ENCODE measurements around the gene CRIM1.

Gene CRIM1

DNA sequence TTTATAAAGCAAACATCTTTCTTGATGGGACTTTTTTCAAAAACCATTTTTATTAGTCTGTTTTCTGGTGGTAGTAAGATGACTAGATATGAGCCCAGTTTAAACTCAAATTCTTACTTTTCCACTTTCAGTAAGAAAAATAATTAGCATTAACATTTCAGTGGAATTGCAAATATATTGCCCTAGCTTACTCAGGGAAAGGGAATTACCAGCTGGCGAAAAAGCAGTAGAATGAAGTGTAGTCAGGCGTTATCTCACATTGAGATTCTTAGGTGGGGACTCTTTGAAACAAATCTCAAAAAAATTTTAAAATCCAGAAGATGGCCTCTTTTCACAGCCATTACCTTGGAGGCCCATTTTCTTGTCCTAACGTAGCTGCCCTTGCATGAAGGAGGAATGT is 65.8 kb downstream of the CRIM1 start:
- ChIA-PET CTCF (interaction anchor here (0.7 kb wide), 3 partner anchors 12 to 978 kb away, joined by 3 to 6 read pairs (median 4); no protein-coding TSS in a partner anchor), POLR2A (ENCODE audit: low non-redundant PET) (no interaction called here)
- DNase-seq (ENCODE audit: low spot score), result no peak
- no peak for TF ChIP-seq CTCF (conservative IDR thresholded peaks at IDR 0.05; ENCODE audit: low read depth)
- H3K27ac ChIP-seq, result no peak overlapping the region

DNA sequence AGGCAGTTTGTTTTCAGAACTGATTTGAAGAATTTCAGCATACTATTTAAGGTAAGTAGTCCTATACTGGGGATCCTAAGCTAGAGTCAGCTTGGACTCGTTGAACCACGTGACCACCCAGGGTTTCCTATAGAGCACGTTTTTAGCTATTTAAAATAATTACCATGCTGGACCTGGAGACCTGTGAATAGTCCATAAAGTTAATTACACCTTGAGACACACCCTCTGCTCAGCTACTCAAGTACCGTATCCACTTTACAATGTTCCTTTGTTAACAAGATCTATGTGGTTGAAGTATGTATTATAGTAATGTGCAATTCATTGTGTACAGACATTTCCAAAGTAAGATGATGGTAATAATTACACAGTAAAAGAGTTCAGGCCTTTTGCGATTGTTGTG is 67.6 kb downstream of the CRIM1 start:
- CTCF ChIA-PET, result interaction anchor here (0.6 to 0.7 kb wide), 2 partner anchors 67 to 123 kb away, joined by 3 to 4 read pairs; no protein-coding TSS in a partner anchor
- POLR2A ChIA-PET (ENCODE audit: low non-redundant PET), result no interaction called here
- H3K27ac ChIP-seq, result no peak overlapping the region
- no peak for TF ChIP-seq CTCF (conservative IDR thresholded peaks at IDR 0.05; ENCODE audit: low read depth)
- no peak for DNase-seq (ENCODE audit: low spot score)

DNA sequence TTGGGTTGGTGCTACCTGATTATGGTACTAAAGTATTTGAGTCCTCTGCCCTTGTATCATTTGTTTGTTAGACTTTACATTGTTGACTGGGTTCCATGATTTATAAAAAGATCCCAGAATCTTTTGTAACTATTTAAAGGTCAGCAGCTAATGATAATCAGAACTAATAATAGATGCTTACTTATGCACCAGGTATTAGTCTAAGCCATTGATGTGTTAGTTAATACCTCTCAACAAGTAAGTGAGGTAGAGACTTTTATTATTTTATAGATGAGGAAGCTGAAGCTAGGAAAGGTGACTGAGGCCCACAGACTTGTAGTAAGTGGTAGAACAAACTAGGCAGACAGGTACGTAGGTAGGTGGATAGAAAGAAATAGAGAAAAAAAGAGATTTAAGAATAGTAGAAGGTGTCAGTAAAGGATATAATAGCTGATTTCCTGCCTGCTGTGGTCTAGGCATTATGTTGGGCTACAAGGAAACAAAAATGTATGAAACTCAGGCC is 68.1 kb downstream of the CRIM1 start:
- no peak for DNase-seq (ENCODE audit: low spot score)
- POLR2A ChIA-PET (ENCODE audit: low non-redundant PET), result no interaction called here
- CTCF ChIA-PET, result interaction anchor here (0.7 kb wide), 1 partner anchor 68 kb away, joined by 3 read pairs; no protein-coding TSS in a partner anchor
- TF ChIP-seq CTCF (conservative IDR thresholded peaks at IDR 0.05; ENCODE audit: low read depth), result no peak
- no peak overlapping the region for H3K27ac ChIP-seq

DNA sequence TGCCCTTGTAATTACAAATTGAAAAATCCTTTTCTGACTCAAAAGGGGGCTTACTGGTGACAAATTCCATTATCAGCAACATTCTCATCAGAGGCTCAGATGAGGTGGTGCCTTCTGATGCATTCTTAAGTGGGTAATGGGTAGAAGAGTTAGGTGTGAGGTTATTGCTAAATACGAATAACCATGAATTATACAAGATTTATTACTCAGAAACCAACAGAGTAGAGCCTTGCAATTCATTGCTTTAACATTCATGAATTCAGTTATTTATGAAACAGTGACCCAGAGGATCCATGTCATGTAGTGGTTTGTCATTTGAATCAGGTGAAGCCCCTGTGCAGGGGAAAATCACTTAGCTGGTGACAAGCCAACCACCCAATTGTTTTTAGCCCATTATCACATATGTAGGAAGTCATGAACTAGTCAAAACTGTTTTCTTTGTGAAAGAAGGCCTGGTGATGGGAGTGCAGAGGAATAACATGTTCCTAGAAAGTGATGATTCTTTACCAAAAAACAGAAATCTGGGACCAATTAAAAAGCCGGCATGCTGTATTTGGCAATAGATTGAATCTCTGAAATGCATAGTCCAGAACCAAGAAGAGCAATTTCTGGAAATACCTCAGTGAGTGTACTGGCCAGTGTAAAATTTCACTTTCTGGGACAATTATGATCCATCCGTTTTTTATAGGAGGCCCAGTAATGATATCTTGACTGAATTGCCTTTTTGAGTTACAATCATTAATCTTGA is 70.2 kb downstream of the CRIM1 start:
- POLR2A ChIA-PET (ENCODE audit: low non-redundant PET), result no interaction called here
- no peak for DNase-seq (ENCODE audit: low spot score)
- CTCF ChIA-PET, result no interaction called here
- TF ChIP-seq CTCF (conservative IDR thresholded peaks at IDR 0.05; ENCODE audit: low read depth), result no peak
- no peak overlapping the region for H3K27ac ChIP-seq

DNA sequence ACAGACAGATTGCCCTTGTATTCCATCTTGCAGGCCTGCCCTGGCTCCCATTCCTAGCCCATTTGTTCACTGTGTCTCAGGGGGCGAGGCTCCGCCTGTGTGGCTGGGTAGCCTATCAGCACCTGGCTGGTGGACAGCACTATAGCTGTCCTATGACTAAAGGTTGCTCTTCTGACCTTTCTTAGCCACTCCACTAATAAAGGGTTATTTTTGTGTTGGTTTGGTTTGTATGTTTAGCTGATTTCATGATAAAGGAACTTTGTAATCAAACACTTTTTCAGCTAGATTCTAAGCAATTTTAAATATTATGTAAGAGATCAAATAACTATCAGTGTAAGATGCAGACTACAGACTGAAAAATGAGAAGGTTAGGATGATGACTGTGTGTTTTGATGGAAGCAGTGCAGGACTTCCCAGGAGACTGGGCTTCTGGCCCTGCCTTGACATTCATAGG is 72.2 kb downstream of the CRIM1 start:
- peak overlapping the region; percentile 48; the same call in 1 of the 2 replicates for H3K27ac ChIP-seq
- ChIA-PET POLR2A (ENCODE audit: low non-redundant PET) (no interaction called here), CTCF (no interaction called here)
- no peak for DNase-seq (ENCODE audit: low spot score)
- no peak for TF ChIP-seq CTCF (conservative IDR thresholded peaks at IDR 0.05; ENCODE audit: low read depth)

- CTCF ChIA-PET, result no interaction called here
These were observed 75.0 kb downstream of the CRIM1 start for GRCh38 chr2:36430549-36430948.

More at GRCh38 chr2:36430549-36430948, 75.0 kb downstream of the CRIM1 start:
- no peak for TF ChIP-seq CTCF (conservative IDR thresholded peaks at IDR 0.05; ENCODE audit: low read depth)
- H3K27ac ChIP-seq, result peak overlapping the region; percentile 52
- no peak for DNase-seq (ENCODE audit: low spot score)
- POLR2A ChIA-PET (ENCODE audit: low non-redundant PET), result no interaction called here

All from RWPE1 (cell line).